Measurements from ENCODE around the gene FNBP1.
"Not testable (repeated sequence)": the region's sequence is repeated elsewhere in the genome, so short reads cannot be mapped to it uniquely, and the experiment has no call there.

Gene FNBP1

GRCh38 chr9:129988607-129989361 lies 54.2 kb downstream of the FNBP1 start:
- no peak for TF ChIP-seq CTCF (IDR thresholded peaks at IDR 0.05; ENCODE audit: extremely low read depth, missing control alignments)
- peak; percentile 56 for DNase-seq (ENCODE audit: low spot score)

GRCh38 chr9:129987941-129988340 lies 55.0 kb downstream of the FNBP1 start:
- DNase-seq (ENCODE audit: low spot score), result no peak
- TF ChIP-seq CTCF (IDR thresholded peaks at IDR 0.05; ENCODE audit: extremely low read depth, missing control alignments), result no peak

- peak; percentile 27 for DNase-seq (ENCODE audit: low spot score)
- no peak for TF ChIP-seq CTCF (IDR thresholded peaks at IDR 0.05; ENCODE audit: extremely low read depth, missing control alignments)
Measured at GRCh38 chr9:129987047-129987446, 55.9 kb downstream of the FNBP1 start.

- DNase-seq (ENCODE audit: low spot score), result not testable (repeated sequence)
Measured at GRCh38 chr9:129984589-129984988, 58.4 kb downstream of the FNBP1 start.

- no peak for TF ChIP-seq CTCF (IDR thresholded peaks at IDR 0.05; ENCODE audit: extremely low read depth, missing control alignments)
- DNase-seq (ENCODE audit: low spot score), result no peak
Measured at GRCh38 chr9:129983891-129984290, 59.1 kb downstream of the FNBP1 start.

- no peak for TF ChIP-seq CTCF (IDR thresholded peaks at IDR 0.05; ENCODE audit: extremely low read depth, missing control alignments)
- DNase-seq (ENCODE audit: low spot score), result no peak
Measured at GRCh38 chr9:129981180-129981907, 61.6 kb downstream of the FNBP1 start.

- DNase-seq (ENCODE audit: low spot score), result not testable (repeated sequence)
Measured at GRCh38 chr9:129980224-129980623, 62.8 kb downstream of the FNBP1 start.

- DNase-seq (ENCODE audit: low spot score), result no peak
- TF ChIP-seq CTCF (IDR thresholded peaks at IDR 0.05; ENCODE audit: extremely low read depth, missing control alignments), result no peak
Measured at GRCh38 chr9:129979071-129979745, 63.8 kb downstream of the FNBP1 start.

All from GM20000 (cell line).